Endothelial cell of umbilical vein (primary cell): ENCODE data around the gene SPATA24. TPM values are rescaled to one million over a fixed set of nuclear protein-coding genes. Genes with fewer than 3 reads are reported as not detected.

ENCODE experiments used
- BruUV-seq: library from RNA; stranded (reverse); fragments of 400-500 nt; replicated peaks from 2 replicates; lab custom pipeline; 2021; lab: Mats Ljungman, UMichigan
- CTCF ChIA-PET: fragments of 300-600, 350-600 bp; sonication (Branson Sonifier 250); formaldehyde crosslinking; loops from one replicate; lab custom pipeline; 2021; ENCODE audit warnings: antibody characterized with exemption, inconsistent platforms; lab: Charles Lee
- POLR2A ChIA-PET: fragments of 300-600, 350-600 bp; sonication (Branson Sonifier 250); formaldehyde crosslinking; loops from one replicate; lab custom pipeline; 2021; ENCODE audit warnings: antibody characterized with exemption, inconsistent platforms; lab: Charles Lee
- DNase-seq: peaks from one replicate; pipeline ENCODE4 v3.0.0-alpha.2; 2011; ENCODE audit warnings: low read depth, low spot score
- FAIRE-seq: peaks from 2 replicates; lab custom pipeline; 2011; peaks lifted over from hg19 to GRCh38; lab: Jason Lieb, UNC
- H2AFZ ChIP-seq: 2 replicates; pipeline ENCODE4 v1.6.0; 2012; ENCODE audit warnings: low read depth, low read length, control low read depth, inconsistent platforms
- H3K27ac ChIP-seq: 2 replicates; pipeline ENCODE4 v1.5.1; 2011; ENCODE audit warnings: low read depth, mild to moderate bottlenecking, control low read depth, low read length, moderate library complexity; ENCODE audit not compliant: insufficient read depth
- H3K27me3 ChIP-seq, 2 experiments: 2 replicates each; pipeline versions ENCODE4 v1.6.0 to v1.6.1; 2011; ENCODE audit warnings: low read length in 2 of 2, mixed read lengths in 1 of 2; ENCODE audit not compliant: control insufficient read depth in 2 of 2, insufficient read depth in 2 of 2
- H3K36me3 ChIP-seq, 2 experiments: 2 replicates in 1 of 2; 3 replicates in 1 of 2; pipeline ENCODE4 v1.5.1; 2011; ENCODE audit warnings: low read length in 2 of 2, mild to moderate bottlenecking in 1 of 2, moderate library complexity in 1 of 2; ENCODE audit not compliant: control insufficient read depth in 2 of 2, insufficient read depth in 2 of 2; ENCODE audit errors: extremely low read depth in 1 of 2
- H3K4me1 ChIP-seq: 3 replicates; pipeline ENCODE4 v1.5.1; 2011; ENCODE audit warnings: mild to moderate bottlenecking, low read length; ENCODE audit not compliant: control insufficient read depth, insufficient read depth; ENCODE audit errors: extremely low read depth
- H3K4me2 ChIP-seq: 2 replicates; pipeline ENCODE4 v1.6.1; 2011; ENCODE audit warnings: low read length, control low read depth, mixed read lengths; ENCODE audit not compliant: insufficient read depth
- H3K4me3 ChIP-seq, 3 experiments: fragments of 200-600 bp in 1 of 3; sonication (generic), shearing (Covaris generic) in 1 of 3; replicated peaks in 1 of 3; 2 replicates each; pipeline ENCODE4 v1.5.1; 2011 to 2016; ENCODE audit warnings: control low read depth in 3 of 3, low read length in 3 of 3, mild to moderate bottlenecking in 2 of 3, inconsistent platforms in 1 of 3, low read depth in 1 of 3, moderate library complexity in 1 of 3; ENCODE audit not compliant: insufficient read depth in 1 of 3
- H3K79me2 ChIP-seq: 2 replicates; pipeline ENCODE4 v1.6.0; 2012; ENCODE audit warnings: low read length, inconsistent platforms; ENCODE audit not compliant: control insufficient read depth, insufficient read depth
- H3K9ac ChIP-seq: replicated peaks from 2 replicates; pipeline ENCODE3; 2011; ENCODE audit warnings: low read length, control low read depth; ENCODE audit not compliant: insufficient read depth; ENCODE audit errors: extremely low read depth
- H3K9me1 ChIP-seq: replicated peaks from 3 replicates; pipeline ENCODE4 v1.6.0; 2011; ENCODE audit warnings: mild to moderate bottlenecking, low read length; ENCODE audit not compliant: control insufficient read depth, insufficient read depth; ENCODE audit errors: extremely low read depth
- H3K9me3 ChIP-seq: replicated peaks from 2 replicates; pipeline ENCODE4 v1.5.1; 2012; ENCODE audit warnings: low read length, inconsistent platforms; ENCODE audit not compliant: control insufficient read depth, insufficient read depth
- H4K20me1 ChIP-seq: replicated peaks from 2 replicates; pipeline ENCODE3; 2011; ENCODE audit warnings: mild to moderate bottlenecking, low read length; ENCODE audit not compliant: control insufficient read depth, insufficient read depth; ENCODE audit errors: extremely low read depth
- CTCF ChIP-seq, 2 donors: IDR thresholded peaks; 1 replicate in 1 of 2; 2 replicates in 1 of 2; pipeline ENCODE4 v1.5.1; 2011; ENCODE audit warnings: low read length in 2 of 2, mild to moderate bottlenecking in 2 of 2, moderate library complexity in 2 of 2, control low read depth in 1 of 2, inconsistent platforms in 1 of 2, low read depth in 1 of 2; ENCODE audit not compliant: insufficient read depth in 1 of 2; ENCODE audit errors: extremely low read depth in 1 of 2
- EZH2 ChIP-seq: IDR thresholded peaks from 2 replicates; pipeline ENCODE4 v1.6.1; 2012; ENCODE audit warnings: borderline replicate concordance, low read depth, mild to moderate bottlenecking, moderate library complexity, low read length, inconsistent platforms; ENCODE audit not compliant: severe bottlenecking
- FOS ChIP-seq: IDR thresholded peaks from 2 replicates; pipeline ENCODE4 v1.6.1; 2011; ENCODE audit warnings: mild to moderate bottlenecking, low read length, moderate library complexity, borderline replicate concordance; ENCODE audit not compliant: insufficient read depth
- GATA2 ChIP-seq: IDR thresholded peaks from 2 replicates; pipeline ENCODE4 v1.7.0; 2011; ENCODE audit warnings: low read depth, mild to moderate bottlenecking, moderate library complexity, mixed read lengths, low read length; ENCODE audit not compliant: insufficient read length, insufficient read depth
- JUN ChIP-seq: IDR thresholded peaks from 2 replicates; pipeline ENCODE4 v1.6.1; 2011; ENCODE audit warnings: borderline replicate concordance, low read depth; ENCODE audit not compliant: insufficient read length, insufficient read depth
- MAX ChIP-seq: IDR thresholded peaks from 2 replicates; pipeline ENCODE4 v1.6.1; 2011; ENCODE audit not compliant: insufficient read depth, insufficient read length
- MYC ChIP-seq: IDR thresholded peaks from one replicate; pipeline ENCODE4 v1.6.1; 2011; ENCODE audit warnings: mild to moderate bottlenecking, low read depth, low read length
- POLR2A ChIP-seq: IDR thresholded peaks from 2 replicates; pipeline ENCODE4 v1.6.1; 2012; ENCODE audit warnings: low read depth, mild to moderate bottlenecking, control low read depth, low read length
- POLR2AphosphoS5 ChIP-seq: IDR thresholded peaks from 2 replicates; pipeline ENCODE4 v1.6.1; 2012; ENCODE audit warnings: low read depth, mild to moderate bottlenecking, control low read depth, low read length, moderate library complexity; ENCODE audit not compliant: insufficient read depth
- dilution Hi-C: fragments of 300-500 bp; cut with MboI; formaldehyde crosslinking; loops from one replicate; pipeline ENCODE4 v1.15.0; 2019; ENCODE audit warnings: low sequenced_read_pairs; ENCODE audit not compliant: extremely low pct_ligation_motif_present
- intact Hi-C: fragments of 100-400 bp; cut with micrococcal nuclease; formaldehyde crosslinking; loops from one replicate; pipeline ENCODE4 v1.10.0; 2022
- polyA plus RNA-seq, 4 experiments: library from polyadenylated mRNA; depleted of rRNA in 3 of 4; stranded (reverse) in 3 of 4; unstranded in 1 of 4; fragments of >200 nt; gene quantifications; 2 replicates each; pipeline versions ENCODE4 v1.2.1 to v1.2.3, GENCODE V29; 2011 to 2012; ENCODE audit warnings: missing spikeins in 1 of 4
- total RNA-seq: library from RNA; stranded (reverse); gene quantifications from 2 replicates; pipeline ENCODE4 v1.2.3, GENCODE V29; 2021

SPATA24 gene
- total and polyA plus RNA-seq, 2 donors (not counting 3 experiments of a cell fraction or from before 2014, with no cell fraction given): 3.2 to 7.9 TPM

- Histone ChIP-seq H4K20me1 (no peaks in the 10 kb centered on the region), H3K4me3 (no peak overlapping the region), H3K4me1 (peaks cover 58% of the 10 kb centered on the region), H3K27ac (peak overlapping the region; percentile 94), H3K36me3 (peaks cover 20 to 24% of the 10 kb centered on the region in 2 experiments), H3K4me2 (no peak overlapping the region), H3K27me3 (no peaks in the 10 kb centered on the region), H3K79me2 (no peaks in the 10 kb centered on the region), H3K9me3 (no peaks in the 10 kb centered on the region), H2AFZ (no peak overlapping the region), H3K9ac (no peak overlapping the region), H3K9me1 (no peaks in the 10 kb centered on the region)
- no peak for TF ChIP-seq FOS
- peak; percentile 70 for TF ChIP-seq POLR2AphosphoS5
- TF ChIP-seq MAX: no peak
- no peak for TF ChIP-seq EZH2
- no peak for TF ChIP-seq GATA2
- no peak for TF ChIP-seq CTCF (IDR thresholded peaks at IDR 0.05; ENCODE audit: extremely low read depth in 1 of 2, insufficient read depth in 1 of 2, low read depth in 1 of 2, low read length in 2 of 2)
- no peak for TF ChIP-seq JUN
- TF ChIP-seq POLR2A: peak; percentile 54
- TF ChIP-seq MYC: no peak
- CTCF ChIA-PET: interaction anchor here (0.8 to 3.6 kb wide), 9 partner anchors 9 to 68 kb away, joined by 3 to 44 read pairs (median 4); partner anchors contain the start of genes ECSCR and STING1
- FAIRE-seq (peak; percentile 59), DNase-seq (peak; percentile 69)
- BruUV-seq: no TSS peak
- POLR2A ChIA-PET: interaction anchor here (1.0 to 1.5 kb wide), 4 partner anchors 9 to 17 kb away, joined by 3 to 6 read pairs (median 4); partner anchors contain the start of gene ECSCR
- dilution Hi-C loops: no loop called here
- intact Hi-C loops: no loop called here
Observed at GRCh38 chr5:139445325-139446170, 41.7 kb upstream of the SPATA24 start.
